BE2C (cell line): ENCODE data around the gene ATP2A2. TPM values are rescaled to one million over a fixed set of nuclear protein-coding genes. Genes with fewer than 3 reads are reported as not detected.

Source experiments
- DNase-seq: peaks from one replicate; pipeline ENCODE4 v3.0.0-alpha.2; 2020
- H3K27me3 ChIP-seq: fragments of 250-450 bp; sonication (Bioruptor Pico); 2 replicates; pipeline ENCODE4 v1.5.1; 2020; ENCODE audit warnings: mild to moderate bottlenecking
- H3K36me3 ChIP-seq: fragments of 250-450 bp; sonication (Bioruptor Pico); 2 replicates; pipeline ENCODE4 v1.5.1; 2020; ENCODE audit warnings: mild to moderate bottlenecking
- H3K4me1 ChIP-seq: fragments of 250-450 bp; sonication (Bioruptor Pico); 2 replicates; pipeline ENCODE4 v1.5.1; 2020
- H3K4me3 ChIP-seq: 2 replicates; pipeline ENCODE4 v1.5.1; 2011; ENCODE audit warnings: low read depth, low read length
- H3K9me3 ChIP-seq: fragments of 250-450 bp; sonication (Bioruptor Pico); 2 replicates; pipeline ENCODE4 v1.5.1; 2020
- CTCF ChIP-seq: IDR thresholded peaks from 2 replicates; pipeline ENCODE4 v1.5.1; 2012; ENCODE audit warnings: mild to moderate bottlenecking, low read depth, low read length
- polyA plus RNA-seq: library from polyadenylated mRNA; unstranded; fragments of >200 nt; gene quantifications from one replicate; pipeline ENCODE4 v1.2.1, GENCODE V29; 2012; ENCODE audit warnings: low read depth, missing spikeins; ENCODE audit not compliant: insufficient read length, insufficient read depth

ATP2A2 gene
- 252 TPM for polyA plus RNA-seq

GRCh38 chr12:110280779-110281548 lies at the start of gene ATP2A2:
ATP2A2 (plus strand) TSS chr12:110281247; CDS start chr12:110281790, 543 bp downstream.
- no peaks in the 10 kb centered on the region for H3K9me3 ChIP-seq
- no peaks in the 10 kb centered on the region for H3K27me3 ChIP-seq
- peak within 1 kb of the TSS; percentile 98 for H3K4me3 ChIP-seq
- H3K4me1 ChIP-seq, result peaks cover 9% of the 10 kb centered on the region
- no peak for TF ChIP-seq CTCF
- peaks cover 35% of the 10 kb centered on the region for H3K36me3 ChIP-seq
- DNase-seq, result peak; percentile 95

DNA sequence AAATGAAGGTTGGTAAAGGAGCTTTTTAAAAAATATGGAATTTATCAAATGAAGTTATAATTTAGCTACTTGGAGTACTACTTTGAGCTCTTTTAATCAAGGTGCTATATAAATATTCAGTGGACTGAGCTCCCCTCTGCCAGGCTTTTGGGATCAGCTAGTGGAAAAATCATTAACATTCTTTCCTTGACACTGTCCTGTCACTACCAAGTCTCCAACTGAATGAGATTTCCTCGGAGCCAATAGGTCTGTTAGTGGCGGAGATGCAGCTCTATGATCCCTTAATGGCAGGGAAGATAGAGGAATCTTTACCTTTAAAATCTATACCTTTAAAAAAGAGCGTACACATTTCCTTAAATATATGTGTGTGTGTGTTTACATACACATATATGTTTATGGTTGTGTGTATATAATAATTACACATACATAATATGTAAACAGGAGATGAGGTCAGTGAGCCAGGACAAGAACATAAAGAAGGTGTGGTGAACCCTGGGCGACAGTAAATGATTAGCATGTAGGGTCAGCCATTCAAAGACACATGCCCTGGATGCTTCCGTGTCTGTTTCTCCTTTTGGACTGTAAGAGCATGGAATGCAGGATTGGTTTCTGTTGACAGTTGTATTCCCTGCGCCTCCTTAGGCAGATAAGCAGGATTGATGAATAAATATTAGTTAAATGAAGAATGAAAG lies 47.7 kb upstream of the ATP2A2 start:
- Histone ChIP-seq H3K36me3 (no peaks in the 10 kb centered on the region), H3K4me1 (peaks cover 5% of the 10 kb centered on the region), H3K4me3 (no peak overlapping the region), H3K9me3 (no peaks in the 10 kb centered on the region), H3K27me3 (no peaks in the 10 kb centered on the region)
- DNase-seq, result no peak
- TF ChIP-seq CTCF, result no peak

DNA sequence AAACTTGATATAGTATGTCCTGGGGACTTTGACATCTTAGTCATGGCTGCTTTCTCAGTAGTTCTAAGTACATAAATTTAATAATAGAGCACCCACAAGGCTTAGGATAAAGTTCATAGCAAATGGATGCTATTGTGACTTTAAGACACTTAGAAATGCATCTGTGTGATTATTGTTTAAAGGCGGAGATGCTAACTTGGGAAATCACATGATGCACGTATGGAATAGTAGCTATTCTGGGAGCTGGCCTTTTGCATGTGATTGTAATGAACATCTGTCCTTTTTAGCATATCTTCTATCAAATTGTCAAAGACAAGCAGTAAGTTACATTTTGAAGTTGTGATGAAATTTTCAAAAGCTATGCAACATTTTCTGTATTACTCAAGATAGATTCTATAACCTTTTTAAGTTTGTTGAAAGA lies 46.7 kb upstream of the ATP2A2 start:
- DNase-seq, result no peak
- H3K4me3 ChIP-seq, result no peak overlapping the region
- TF ChIP-seq CTCF, result no peak

DNA sequence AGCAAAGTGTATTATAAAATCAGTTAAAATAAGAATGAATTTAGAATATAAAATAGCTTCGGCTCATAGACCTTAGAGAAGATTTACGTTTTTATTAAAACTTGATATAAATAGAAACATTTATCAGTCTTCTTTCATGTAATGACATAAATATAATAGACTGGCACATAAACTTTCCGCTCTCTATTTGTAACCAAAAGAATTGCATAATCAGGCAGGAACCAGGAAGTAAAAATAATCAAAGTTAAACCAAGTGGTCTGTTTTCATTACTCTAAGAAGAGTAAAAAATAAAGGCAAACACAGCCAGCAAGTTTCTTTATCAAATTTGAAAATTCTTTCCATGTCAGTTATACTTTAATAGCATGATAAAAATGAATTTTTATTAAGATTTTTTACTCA lies 46.3 kb upstream of the ATP2A2 start:
- no peak overlapping the region for H3K4me3 ChIP-seq
- DNase-seq, result no peak
- no peaks in the 10 kb centered on the region for H3K9me3 ChIP-seq
- H3K27me3 ChIP-seq, result no peaks in the 10 kb centered on the region
- no peak for TF ChIP-seq CTCF
- H3K4me1 ChIP-seq, result peaks cover 5% of the 10 kb centered on the region
- H3K36me3 ChIP-seq, result no peaks in the 10 kb centered on the region

More for the DNA sequence above, 46.7 kb upstream of the ATP2A2 start:
- peaks cover 5% of the 10 kb centered on the region for H3K4me1 ChIP-seq
- no peaks in the 10 kb centered on the region for H3K9me3 ChIP-seq
- H3K27me3 ChIP-seq, result no peaks in the 10 kb centered on the region
- H3K36me3 ChIP-seq, result no peaks in the 10 kb centered on the region

DNA sequence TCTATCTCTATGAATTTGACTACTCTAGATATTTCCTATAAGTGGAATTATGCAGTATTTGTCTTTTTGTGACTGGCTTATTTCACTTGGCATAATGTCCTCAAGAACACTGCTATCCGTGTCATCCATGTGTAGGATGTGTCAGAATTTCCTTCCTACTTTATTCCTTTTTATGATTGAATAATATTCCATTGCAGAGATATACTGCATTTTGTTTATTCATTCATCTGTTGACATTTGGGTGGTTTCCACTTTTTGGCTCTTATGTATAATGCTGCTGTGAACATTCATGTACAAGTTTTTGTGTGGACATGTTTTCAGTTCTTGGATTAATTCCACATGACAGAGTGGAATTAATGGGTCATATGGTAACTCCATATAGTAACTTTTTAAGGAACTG lies 45.7 kb upstream of the ATP2A2 start:
- no peak for TF ChIP-seq CTCF
- no peaks in the 10 kb centered on the region for H3K36me3 ChIP-seq
- peaks cover 4% of the 10 kb centered on the region for H3K4me1 ChIP-seq
- no peak for DNase-seq
- H3K9me3 ChIP-seq, result no peaks in the 10 kb centered on the region
- H3K4me3 ChIP-seq, result no peak overlapping the region
- no peaks in the 10 kb centered on the region for H3K27me3 ChIP-seq

- no peak for TF ChIP-seq CTCF
- no peaks in the 10 kb centered on the region for H3K9me3 ChIP-seq
- no peaks in the 10 kb centered on the region for H3K27me3 ChIP-seq
- H3K4me1 ChIP-seq, result peaks cover 8% of the 10 kb centered on the region
- no peak for DNase-seq
- H3K4me3 ChIP-seq, result no peak overlapping the region
- no peaks in the 10 kb centered on the region for H3K36me3 ChIP-seq
Measured at GRCh38 chr12:110243227-110243626, 37.8 kb upstream of the ATP2A2 start.
